Activated naive CD8-positive, alpha-beta T cell treated with anti-CD3 and anti-CD28 coated beads, Interleukin-2, amount 50 U/mL, for 24 hours (primary cell): ENCODE measurements around the gene BATF2.
"Not testable (repeated sequence)": the region's sequence is repeated elsewhere in the genome, so short reads cannot be mapped to it uniquely, and the experiment has no call there.

Experiments
- ATAC-seq: fragments of 150-1000 bp; cut with Tn5 transposase; one replicate; pipeline ENCODE4 v1.10.0; 2021
- DNase-seq: peaks from one replicate; pipeline ENCODE4 v3.0.0; 2021
- H3K27ac Mint-ChIP-seq: one replicate; pipeline ENCODE4 v1.8.0; 2021; ENCODE audit warnings: mild to moderate bottlenecking, mixed read lengths
- H3K27me3 Mint-ChIP-seq: one replicate; pipeline ENCODE4 v1.8.0; 2021; ENCODE audit warnings: mixed read lengths
- H3K36me3 Mint-ChIP-seq: one replicate; pipeline ENCODE4 v1.8.0; 2021; ENCODE audit warnings: low read depth, mixed read lengths
- H3K4me1 Mint-ChIP-seq: one replicate; pipeline ENCODE4 v1.8.0; 2021; ENCODE audit warnings: mixed read lengths
- H3K4me3 Mint-ChIP-seq: one replicate; pipeline ENCODE4 v1.8.0; 2021; ENCODE audit warnings: mild to moderate bottlenecking, moderate library complexity, mixed read lengths
- H3K9me3 Mint-ChIP-seq: one replicate; pipeline ENCODE4 v1.8.0; 2021; ENCODE audit warnings: mixed read lengths

Gene BATF2

GRCh38 chr11:64998690-64999431 lies 2.1 kb upstream of the BATF2 start:
- DNase-seq (no peak), ATAC-seq (no peak)
- H3K27me3 Mint-ChIP-seq, result peaks cover 2% of the 10 kb centered on the region
- H3K9me3 Mint-ChIP-seq, result no peaks in the 10 kb centered on the region
- H3K4me3 Mint-ChIP-seq, result no peak overlapping the region
- no peaks in the 10 kb centered on the region for H3K36me3 Mint-ChIP-seq
- peak overlapping the region; percentile 57 for H3K27ac Mint-ChIP-seq
- peaks cover 17% of the 10 kb centered on the region for H3K4me1 Mint-ChIP-seq

- no peaks in the 10 kb centered on the region for H3K9me3 Mint-ChIP-seq
- H3K36me3 Mint-ChIP-seq, result no peaks in the 10 kb centered on the region
- H3K27me3 Mint-ChIP-seq, result peaks cover 2% of the 10 kb centered on the region
- H3K27ac Mint-ChIP-seq, result peak overlapping the region; percentile 57
- H3K4me1 Mint-ChIP-seq, result peaks cover 17% of the 10 kb centered on the region
- H3K4me3 Mint-ChIP-seq, result no peak overlapping the region
- ATAC-seq, result no peak
- no peak for DNase-seq
These were observed 1.4 kb upstream of the BATF2 start for GRCh38 chr11:64998141-64998540.

GRCh38 chr11:64996327-64996709 lies 453 bp downstream of the BATF2 start:
- DNase-seq, result no peak
- H3K36me3 Mint-ChIP-seq, result no peaks in the 10 kb centered on the region
- no peak overlapping the region for H3K27ac Mint-ChIP-seq
- H3K9me3 Mint-ChIP-seq, result no peaks in the 10 kb centered on the region
- no peak for ATAC-seq
- peaks cover 22% of the 10 kb centered on the region for H3K4me1 Mint-ChIP-seq
- H3K4me3 Mint-ChIP-seq, result peak overlapping the region; percentile 55
- H3K27me3 Mint-ChIP-seq, result peaks cover 3% of the 10 kb centered on the region

- no peak overlapping the region for H3K4me3 Mint-ChIP-seq
- H3K27me3 Mint-ChIP-seq, result peaks cover 3% of the 10 kb centered on the region
- ATAC-seq (no peak), DNase-seq (no peak)
- peaks cover 31% of the 10 kb centered on the region for H3K4me1 Mint-ChIP-seq
- no peaks in the 10 kb centered on the region for H3K9me3 Mint-ChIP-seq
- no peak overlapping the region for H3K27ac Mint-ChIP-seq
- H3K36me3 Mint-ChIP-seq, result no peaks in the 10 kb centered on the region
These were observed 2.5 kb downstream of the BATF2 start for GRCh38 chr11:64994318-64994717.

- no peak for DNase-seq
- Mint-ChIP-seq H3K36me3 (no peaks in the 10 kb centered on the region), H3K27me3 (peaks cover 4% of the 10 kb centered on the region), H3K4me3 (no peak overlapping the region), H3K9me3 (no peaks in the 10 kb centered on the region), H3K4me1 (peaks cover 17% of the 10 kb centered on the region), H3K27ac (no peak overlapping the region)
- ATAC-seq, result no peak
These were observed 6.4 kb downstream of the BATF2 start for GRCh38 chr11:64990222-64990923.

- ATAC-seq (no peak), DNase-seq (no peak)
- H3K27ac Mint-ChIP-seq, result no peak overlapping the region
- H3K4me1 Mint-ChIP-seq, result peaks cover 20% of the 10 kb centered on the region
- no peaks in the 10 kb centered on the region for H3K36me3 Mint-ChIP-seq
- H3K9me3 Mint-ChIP-seq, result no peaks in the 10 kb centered on the region
- H3K27me3 Mint-ChIP-seq, result peaks cover 9% of the 10 kb centered on the region
- no peak overlapping the region for H3K4me3 Mint-ChIP-seq
These were observed 7.4 kb downstream of the BATF2 start for GRCh38 chr11:64989416-64989815.

- H3K27me3 Mint-ChIP-seq, result peaks cover 9% of the 10 kb centered on the region
- no peaks in the 10 kb centered on the region for H3K9me3 Mint-ChIP-seq
- H3K36me3 Mint-ChIP-seq, result no peaks in the 10 kb centered on the region
- DNase-seq, result no peak
- H3K4me1 Mint-ChIP-seq, result peaks cover 20% of the 10 kb centered on the region
- no peak overlapping the region for H3K27ac Mint-ChIP-seq
- no peak overlapping the region for H3K4me3 Mint-ChIP-seq
- no peak for ATAC-seq
These were observed 8.5 kb downstream of the BATF2 start for GRCh38 chr11:64987998-64988854.

GRCh38 chr11:64983339-64983738 lies 13.4 kb downstream of the BATF2 start:
- H3K27ac Mint-ChIP-seq, H3K4me3 Mint-ChIP-seq, H3K4me1 Mint-ChIP-seq, H3K9me3 Mint-ChIP-seq, H3K36me3 Mint-ChIP-seq, DNase-seq, ATAC-seq: not testable (repeated sequence)
- H3K27me3 Mint-ChIP-seq, result peaks cover 19% of the 10 kb centered on the region

GRCh38 chr11:64976651-64977050 lies 20.1 kb downstream of the BATF2 start:
- Mint-ChIP-seq H3K27ac (no peak overlapping the region), H3K9me3 (no peaks in the 10 kb centered on the region), H3K4me3 (no peak overlapping the region), H3K4me1 (peaks cover 13% of the 10 kb centered on the region), H3K27me3 (peaks cover 5% of the 10 kb centered on the region), H3K36me3 (no peaks in the 10 kb centered on the region)
- DNase-seq (no peak), ATAC-seq (peak; percentile 31)

GRCh38 chr11:64974124-64974523 lies 22.6 kb downstream of the BATF2 start:
- H3K4me1 Mint-ChIP-seq, result peaks cover 31% of the 10 kb centered on the region
- H3K4me3 Mint-ChIP-seq, result no peak overlapping the region
- peaks cover 2% of the 10 kb centered on the region for H3K36me3 Mint-ChIP-seq
- H3K27me3 Mint-ChIP-seq, result peaks cover 4% of the 10 kb centered on the region
- H3K27ac Mint-ChIP-seq, result no peak overlapping the region
- DNase-seq (no peak), ATAC-seq (no peak)
- no peaks in the 10 kb centered on the region for H3K9me3 Mint-ChIP-seq

GRCh38 chr11:64971421-64972233 lies 25.1 kb downstream of the BATF2 start, which contains the start of gene MAJIN:
Gene MAJIN (minus strand): TSS chr11:64972108. CDS start chr11:64959405, 12,703 bp downstream.
- Mint-ChIP-seq H3K27me3 (peaks cover 6% of the 10 kb centered on the region), H3K36me3 (peaks cover 2% of the 10 kb centered on the region), H3K4me3 (peak within 1 kb of the TSS; percentile 65), H3K4me1 (peaks cover 43% of the 10 kb centered on the region), H3K9me3 (no peaks in the 10 kb centered on the region), H3K27ac (peak within 1 kb of the TSS; percentile 79)
- DNase-seq (peak; percentile 89), ATAC-seq (peak; percentile 29)

GRCh38 chr11:64970731-64971151 lies 26.0 kb downstream of the BATF2 start:
- Mint-ChIP-seq H3K4me3 (peak overlapping the region; percentile 65), H3K36me3 (peaks cover 2% of the 10 kb centered on the region), H3K9me3 (no peaks in the 10 kb centered on the region), H3K4me1 (peaks cover 43% of the 10 kb centered on the region), H3K27ac (peak overlapping the region; percentile 79), H3K27me3 (peaks cover 6% of the 10 kb centered on the region)
- ATAC-seq, result peak; percentile 88
- peak; percentile 14 for DNase-seq

GRCh38 chr11:64969209-64969608 lies 27.6 kb downstream of the BATF2 start:
- Mint-ChIP-seq H3K9me3 (no peaks in the 10 kb centered on the region), H3K36me3 (peaks cover 2% of the 10 kb centered on the region), H3K4me1 (peaks cover 40% of the 10 kb centered on the region), H3K27me3 (peaks cover 6% of the 10 kb centered on the region), H3K4me3 (no peak overlapping the region), H3K27ac (peak overlapping the region; percentile 41)
- no peak for ATAC-seq
- DNase-seq, result no peak

- no peak for ATAC-seq
- DNase-seq, result no peak
- peaks cover 6% of the 10 kb centered on the region for H3K27me3 Mint-ChIP-seq
- no peaks in the 10 kb centered on the region for H3K9me3 Mint-ChIP-seq
- peaks cover 39% of the 10 kb centered on the region for H3K4me1 Mint-ChIP-seq
- H3K36me3 Mint-ChIP-seq, result peaks cover 2% of the 10 kb centered on the region
- H3K4me3 Mint-ChIP-seq, result no peak overlapping the region
- no peak overlapping the region for H3K27ac Mint-ChIP-seq
These were observed 29.4 kb downstream of the BATF2 start for GRCh38 chr11:64967375-64967774.
